HG02571 (cell line): Measurements from ENCODE around the gene CYP2U1.

ENCODE experiments used
- ATAC-seq: cut with Tn5 transposase; IDR thresholded peaks from one replicate; pipeline ENCODE4 v1.9.1; 2021; ENCODE audit warnings: mild to moderate bottlenecking, moderate library complexity; ENCODE audit not compliant: unreplicated experiment

The CYP2U1 gene

GRCh38 chr4:107978716-107979451 is 47.5 kb downstream of the CYP2U1 start:
- ATAC-seq, result no peak

- ATAC-seq, result no peak
These were observed 56.8 kb downstream of the CYP2U1 start for GRCh38 chr4:107987916-107988762.

GRCh38 chr4:107988763-107989035 is 57.4 kb downstream of the CYP2U1 start:
- ATAC-seq, result no peak

GRCh38 chr4:107989162-107989536 is 57.8 kb downstream of the CYP2U1 start:
- ATAC-seq, result no peak

- ATAC-seq, result peak; percentile 97
These were observed 58.4 kb downstream of the CYP2U1 start, which contains the start of gene HADH for GRCh38 chr4:107989537-107990386. Gene HADH (plus strand): TSS chr4:107989889. CDS start chr4:107989933, 44 bp downstream.

GRCh38 chr4:107991945-107992630 is 60.7 kb downstream of the CYP2U1 start:
- ATAC-seq, result no peak

GRCh38 chr4:107993969-107994368 is 62.6 kb downstream of the CYP2U1 start:
- ATAC-seq, result peak; percentile 25

- no peak for ATAC-seq
These were observed 63.5 kb downstream of the CYP2U1 start for GRCh38 chr4:107994894-107995293.

- ATAC-seq, result no peak
These were observed 65.8 kb downstream of the CYP2U1 start for GRCh38 chr4:107996949-107997788.

GRCh38 chr4:107997794-107998193 is 66.4 kb downstream of the CYP2U1 start:
- no peak for ATAC-seq

- ATAC-seq, result no peak
These were observed 68.7 kb downstream of the CYP2U1 start for GRCh38 chr4:107999932-108000539.

- no peak for ATAC-seq
These were observed 70.3 kb downstream of the CYP2U1 start for GRCh38 chr4:108001540-108002135.
